ENCODE measurements around the gene ELL3.
A peak's percentile ranks its signal among the peaks of the same experiment; 100 is the strongest.
"Not testable (repeated sequence)": the region's sequence is repeated elsewhere in the genome, so short reads cannot be mapped to it uniquely, and the experiment has no call there.

Gene ELL3

GRCh38 chr15:43776718-43777266 lies at the start of gene ELL3:
Gene ELL3, minus strand, starts transcription at chr15:43776966. Its CDS starts 65 bp downstream, at chr15:43776901.
- DNase-seq (ENCODE audit: low read depth in 2 of 2) = peak; percentile 71 to 76

- DNase-seq (ENCODE audit: low read depth in 2 of 2) = no peak
Observed at GRCh38 chr15:43826029-43826507, 49.3 kb upstream of the ELL3 start.

GRCh38 chr15:43825305-43825704 lies 48.5 kb upstream of the ELL3 start:
- not testable (repeated sequence) for DNase-seq (ENCODE audit: low read depth in 2 of 2)

GRCh38 chr15:43824302-43825246 lies 47.8 kb upstream of the ELL3 start, which contains the start of gene MFAP1:
Gene MFAP1, minus strand, starts transcription at chr15:43824690. Its CDS starts 121 bp downstream, at chr15:43824569.
- DNase-seq (ENCODE audit: low read depth in 2 of 2) = peak; percentile 80 to 89

GRCh38 chr15:43821505-43821904 lies 44.7 kb upstream of the ELL3 start:
- DNase-seq (ENCODE audit: low read depth in 2 of 2) = no peak

- not testable (repeated sequence) for DNase-seq (ENCODE audit: low read depth in 2 of 2)
Observed at GRCh38 chr15:43815064-43815463, 38.3 kb upstream of the ELL3 start.

GRCh38 chr15:43808960-43809678 lies 32.4 kb upstream of the ELL3 start:
- DNase-seq (ENCODE audit: low read depth in 2 of 2) = no peak

GRCh38 chr15:43808435-43808950 lies 31.7 kb upstream of the ELL3 start:
- no peak for DNase-seq (ENCODE audit: low read depth in 2 of 2)

GRCh38 chr15:43802676-43803075 lies 25.9 kb upstream of the ELL3 start:
- DNase-seq (ENCODE audit: low read depth in 2 of 2) = not testable (repeated sequence)

- peak; percentile 81 to 89 for DNase-seq (ENCODE audit: low read depth in 2 of 2)
Observed at GRCh38 chr15:43800286-43801141, 23.7 kb upstream of the ELL3 start, which contains the start of gene HYPK. Gene HYPK, plus strand, starts transcription at chr15:43800599. Its CDS starts 24 bp downstream, at chr15:43800623.

- no peak for DNase-seq (ENCODE audit: low read depth in 2 of 2)
Observed at GRCh38 chr15:43799945-43800285, 23.1 kb upstream of the ELL3 start, which contains the start of gene SERINC4. Gene SERINC4, minus strand, starts transcription at chr15:43800220. Its CDS starts 234 bp downstream, at chr15:43799986.

GRCh38 chr15:43799209-43799944 lies 22.6 kb upstream of the ELL3 start:
- no peak for DNase-seq (ENCODE audit: low read depth in 2 of 2)

GRCh38 chr15:43796566-43796965 lies 19.8 kb upstream of the ELL3 start:
- no peak for DNase-seq (ENCODE audit: low read depth in 2 of 2)

- no peak for DNase-seq (ENCODE audit: low read depth in 2 of 2)
Observed at GRCh38 chr15:43795997-43796396, 19.2 kb upstream of the ELL3 start.

- DNase-seq (ENCODE audit: low read depth in 2 of 2) = no peak
Observed at GRCh38 chr15:43795197-43795596, 18.4 kb upstream of the ELL3 start.

GRCh38 chr15:43794269-43795037 lies 17.7 kb upstream of the ELL3 start:
- DNase-seq (ENCODE audit: low read depth in 2 of 2) = no peak

GRCh38 chr15:43793647-43794046 lies 16.9 kb upstream of the ELL3 start:
- no peak for DNase-seq (ENCODE audit: low read depth in 2 of 2)

GRCh38 chr15:43792761-43793476 lies 16.2 kb upstream of the ELL3 start:
- DNase-seq (ENCODE audit: low read depth in 2 of 2) = no peak
